ENCODE data around the gene BRD1. TPM values are rescaled to one million over a fixed set of nuclear protein-coding genes. Genes with fewer than 3 reads are reported as not detected.
"Not testable (repeated sequence)": the region's sequence is repeated elsewhere in the genome, so short reads cannot be mapped to it uniquely, and the experiment has no call there.

BRD1 gene
- total RNA-seq, 4 donors from 2014 or later: 21.0 to 57.3 (median 33.8) TPM

GRCh38 chr22:49852898-49853894 lies 25.5 kb upstream of the BRD1 start, which contains the start of gene ZBED4:
Gene ZBED4, plus strand, starts transcription at chr22:49853844. Its CDS starts 29,819 bp downstream, at chr22:49883663.
- peak; percentile 94 for ATAC-seq (ENCODE audit: low FRiP score)
- TF ChIP-seq CTCF (IDR thresholded peaks at IDR 0.05): no peak
- DNase-seq (ENCODE audit: low spot score): peak; percentile 82

- not testable (repeated sequence) for DNase-seq (ENCODE audit: low spot score); ATAC-seq (ENCODE audit: low FRiP score)
Measured at GRCh38 chr22:49852568-49852897, 24.9 kb upstream of the BRD1 start.

- ATAC-seq (ENCODE audit: low FRiP score): no peak
Measured at GRCh38 chr22:49850959-49851802, 23.5 kb upstream of the BRD1 start.

DNA sequence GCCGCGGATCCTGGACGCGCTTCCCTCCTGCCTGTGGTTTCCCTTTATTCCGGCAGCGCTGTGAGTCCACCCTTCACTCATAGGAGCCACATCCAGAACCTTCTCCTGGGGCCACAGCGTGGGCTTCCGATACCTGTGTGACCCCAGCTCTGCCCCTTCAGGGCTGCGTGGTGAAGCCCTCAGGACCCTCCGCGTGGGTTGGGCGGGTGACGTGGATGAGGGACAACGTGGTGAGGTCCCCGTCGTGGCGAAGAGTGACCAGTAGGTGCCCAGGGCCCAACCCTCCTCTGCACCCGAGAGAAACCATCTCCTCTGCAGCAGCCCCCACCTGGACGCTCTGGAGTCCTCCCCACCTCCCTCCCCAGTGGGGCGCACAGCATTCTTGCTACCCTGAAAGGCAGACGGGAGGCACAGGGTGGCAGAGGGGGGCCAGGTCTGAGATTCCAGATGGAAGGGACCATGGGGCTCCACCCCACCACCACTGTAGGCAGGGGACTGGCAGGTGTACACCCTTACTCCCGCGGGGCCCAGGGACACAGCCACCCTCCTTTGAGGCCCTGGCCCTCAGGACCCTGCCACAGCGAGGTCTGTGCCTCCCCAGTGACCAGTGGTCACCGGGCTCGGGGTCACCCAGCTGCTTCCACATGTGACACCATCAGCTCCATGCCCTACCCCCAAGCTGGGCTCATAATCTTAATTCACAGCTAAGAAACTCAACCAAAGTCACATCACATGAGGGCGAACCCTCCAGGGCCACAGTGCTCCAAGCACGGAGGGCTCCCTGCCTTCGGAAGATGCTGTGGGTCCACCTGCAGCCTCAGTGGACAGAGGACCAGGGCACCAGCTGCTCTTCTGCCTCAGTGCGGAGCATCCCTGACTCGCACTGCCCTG lies 22.6 kb upstream of the BRD1 start:
- TF ChIP-seq CTCF (IDR thresholded peaks at IDR 0.05): no peak
- no peak for DNase-seq (ENCODE audit: low spot score)
- ATAC-seq (ENCODE audit: low FRiP score): no peak

More at GRCh38 chr22:49850959-49851802, 23.5 kb upstream of the BRD1 start:
- DNase-seq (ENCODE audit: low spot score): no peak
- no peak for TF ChIP-seq CTCF (IDR thresholded peaks at IDR 0.05)

DNA sequence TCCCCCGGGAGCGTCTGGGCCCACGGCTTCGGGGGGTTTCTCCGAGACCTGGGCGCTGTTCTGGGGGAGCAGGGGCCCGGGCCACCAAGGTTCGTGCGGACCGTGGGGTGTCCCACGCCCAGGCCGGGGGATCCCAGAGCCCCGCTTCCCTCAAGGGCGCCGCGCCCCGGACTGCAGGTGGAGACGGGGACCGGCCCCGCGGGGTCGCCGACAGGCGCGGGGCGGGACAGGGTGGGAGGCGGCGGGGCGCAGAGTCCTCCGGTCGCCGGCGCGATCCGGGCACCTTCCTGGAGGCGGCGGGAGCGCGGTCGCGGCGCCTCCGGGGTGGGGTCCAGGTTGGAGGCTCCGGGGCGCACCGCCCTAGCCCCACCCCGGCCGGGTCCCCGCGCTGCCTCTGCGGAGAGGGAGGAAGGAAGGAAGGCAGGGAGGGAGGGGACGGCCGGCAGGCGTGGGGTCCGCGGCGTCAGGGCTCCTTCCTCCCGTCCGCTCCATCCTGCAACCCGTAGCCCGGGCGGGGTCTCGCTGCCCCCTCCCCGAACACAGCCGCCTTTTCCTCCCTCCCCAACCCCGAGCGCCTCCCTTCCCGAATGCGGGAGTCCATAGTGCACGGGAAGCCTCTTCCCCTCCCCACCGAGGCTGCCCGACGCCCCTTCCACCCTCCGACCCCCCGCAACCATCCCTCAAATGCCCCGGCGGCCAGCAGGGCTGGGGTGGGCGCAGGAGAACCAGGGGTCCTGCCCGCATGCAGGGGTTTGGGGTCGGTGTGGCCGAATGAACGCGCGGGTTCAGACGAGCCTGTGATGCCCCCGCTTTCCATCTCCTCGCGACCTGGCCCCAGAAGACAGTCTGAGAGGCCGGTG lies 21.7 kb upstream of the BRD1 start:
- ATAC-seq (ENCODE audit: low FRiP score) (no peak), DNase-seq (ENCODE audit: low spot score) (no peak)
- no peak for TF ChIP-seq CTCF (IDR thresholded peaks at IDR 0.05)

DNA sequence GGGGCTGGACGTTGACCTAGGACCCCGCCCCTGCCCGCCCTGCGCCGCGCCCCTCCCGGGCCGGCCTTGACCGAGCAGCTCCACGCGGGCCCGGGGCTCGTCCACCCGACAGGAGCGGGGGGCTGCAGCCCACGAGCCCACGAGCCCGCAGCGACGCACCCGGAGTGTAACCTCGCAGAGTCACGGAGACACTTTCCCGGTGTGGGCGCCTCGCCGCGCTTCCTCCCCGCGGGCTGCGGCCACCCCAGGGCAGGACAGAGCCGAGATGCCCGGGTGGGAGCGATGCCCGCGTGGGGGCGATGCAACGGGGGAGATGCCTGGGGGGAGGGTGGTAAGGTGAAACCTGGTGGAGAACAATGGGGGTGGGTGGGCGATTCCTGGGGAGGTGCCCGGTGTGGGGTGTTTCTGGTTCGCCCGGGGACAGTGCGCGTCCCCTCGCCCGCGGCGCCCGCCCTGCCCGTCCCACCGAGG lies 21.1 kb upstream of the BRD1 start:
- ATAC-seq (ENCODE audit: low FRiP score) (no peak), DNase-seq (ENCODE audit: low spot score) (no peak)
- no peak for TF ChIP-seq CTCF (IDR thresholded peaks at IDR 0.05)

All from omental fat pad (tissue), 4 donors.